T-helper 22 cell (primary cell): ENCODE measurements around the gene DNMT3A.

ENCODE experiments used
- DNase-seq: peaks from one replicate; pipeline ENCODE4 v3.0.0-alpha.2; 2020; ENCODE audit warnings: low read depth

Gene DNMT3A

DNA sequence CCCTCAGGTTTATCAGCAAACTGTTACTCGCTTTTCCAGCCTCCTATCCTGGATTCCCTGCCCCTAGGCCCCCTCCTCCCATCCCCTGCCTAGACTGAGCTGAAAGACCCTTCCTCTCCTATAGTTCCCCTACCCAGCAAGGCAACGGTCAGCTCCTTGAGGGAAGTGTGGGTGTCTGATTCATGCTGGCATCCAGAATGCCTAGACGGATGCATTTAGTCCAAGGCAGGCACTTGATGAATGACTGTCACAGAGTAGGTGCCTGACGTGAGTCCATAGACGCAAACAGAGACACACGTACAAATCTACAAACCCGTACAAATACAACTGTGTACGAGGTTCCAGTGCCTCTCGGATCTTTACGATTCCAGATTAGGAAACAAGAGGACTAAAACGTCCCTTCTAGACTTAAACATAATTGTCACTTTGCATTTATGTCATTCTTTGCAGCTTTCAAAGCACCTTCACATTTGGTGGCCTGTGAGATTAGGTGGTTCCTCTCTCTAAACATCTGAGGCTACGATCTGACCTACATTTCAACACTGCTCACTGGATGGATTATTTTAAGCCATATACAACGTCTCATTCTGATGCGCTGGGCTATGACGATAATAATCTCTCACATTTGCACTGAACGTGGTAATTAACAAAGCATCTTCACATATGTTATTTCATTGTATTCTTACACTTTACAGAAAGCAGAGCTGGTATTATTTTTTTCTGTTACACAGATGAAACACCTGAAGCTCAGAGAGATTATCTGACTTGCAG, 36.7 kb downstream of the DNMT3A start:
- no peak for DNase-seq

DNA sequence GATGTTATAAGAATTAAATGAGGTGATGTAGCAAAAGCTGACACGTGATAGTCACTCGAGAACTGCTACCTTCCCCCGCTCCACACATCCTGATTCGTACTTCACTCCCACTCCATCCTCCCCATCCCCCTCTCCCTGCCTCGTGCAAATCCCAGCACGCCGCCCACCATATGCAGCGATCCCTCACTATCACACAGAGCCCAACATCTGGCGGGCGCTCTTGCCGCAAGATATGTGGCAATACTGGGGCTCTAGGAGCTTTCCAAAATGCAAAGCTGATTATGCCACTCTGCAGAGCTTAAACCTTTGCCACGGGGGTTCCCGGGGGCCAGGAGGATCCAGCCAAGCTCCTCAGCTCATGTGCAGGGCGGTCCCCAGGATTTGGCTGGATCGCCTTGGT, 37.4 kb downstream of the DNMT3A start:
- no peak for DNase-seq

DNA sequence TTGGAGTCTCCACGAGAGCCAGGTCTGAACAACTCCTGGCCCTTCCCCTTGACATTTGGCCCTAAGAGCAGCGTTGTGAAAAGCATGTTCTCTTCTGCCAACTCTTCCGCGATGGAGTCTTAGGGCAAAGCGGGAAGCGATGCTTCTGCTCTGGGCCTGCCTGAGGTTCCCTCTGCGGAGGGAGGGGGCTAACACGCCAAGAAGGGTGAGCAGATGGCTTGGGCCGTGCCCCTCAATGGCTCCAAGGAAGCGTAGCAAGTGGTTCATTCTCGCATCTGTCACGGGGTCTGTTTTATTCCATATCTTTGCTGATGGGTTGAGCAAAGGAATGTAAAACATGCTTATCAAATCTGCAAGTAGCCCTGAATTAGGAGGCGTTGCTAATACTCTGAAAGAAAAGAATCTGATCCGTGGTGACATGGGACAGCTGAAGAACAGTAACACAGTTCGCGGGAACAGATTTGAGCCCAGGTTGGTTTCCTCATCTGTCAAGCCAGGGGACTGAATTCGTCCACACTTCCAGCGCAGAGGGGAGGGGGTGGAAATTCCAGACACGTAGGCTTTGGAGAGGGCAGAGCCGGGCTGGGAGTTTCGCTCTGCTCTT, 38.0 kb downstream of the DNMT3A start:
- DNase-seq, result no peak

DNA sequence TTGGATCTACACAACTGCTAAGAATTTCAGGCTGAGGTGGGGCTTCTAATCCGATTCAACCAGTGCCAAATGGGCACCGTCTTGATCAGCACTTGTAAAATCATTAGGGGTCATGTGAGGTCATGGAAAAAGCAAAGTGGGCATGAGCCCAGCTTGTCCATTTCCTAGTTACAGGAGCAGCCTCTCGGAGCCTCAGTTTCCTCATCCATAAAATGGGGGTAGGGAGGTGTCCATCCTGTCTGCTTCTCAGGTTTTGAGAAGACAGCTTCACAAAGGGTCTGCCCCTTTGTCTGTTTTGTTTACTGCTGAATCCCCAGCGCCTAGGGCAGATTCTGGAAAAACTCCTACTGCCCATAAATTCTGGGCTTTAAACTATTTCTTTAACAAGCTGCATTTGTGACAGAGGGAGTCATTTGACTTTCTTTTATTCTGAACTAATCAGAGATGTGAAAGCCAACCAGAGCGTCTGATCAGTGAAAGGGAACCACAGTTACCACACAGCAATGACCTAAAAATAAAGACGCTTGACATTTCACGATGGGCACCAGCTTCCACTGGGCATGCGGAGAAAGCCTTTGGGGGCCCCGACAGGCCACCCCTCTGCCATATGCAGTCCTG, 38.9 kb downstream of the DNMT3A start:
- DNase-seq, result no peak

DNA sequence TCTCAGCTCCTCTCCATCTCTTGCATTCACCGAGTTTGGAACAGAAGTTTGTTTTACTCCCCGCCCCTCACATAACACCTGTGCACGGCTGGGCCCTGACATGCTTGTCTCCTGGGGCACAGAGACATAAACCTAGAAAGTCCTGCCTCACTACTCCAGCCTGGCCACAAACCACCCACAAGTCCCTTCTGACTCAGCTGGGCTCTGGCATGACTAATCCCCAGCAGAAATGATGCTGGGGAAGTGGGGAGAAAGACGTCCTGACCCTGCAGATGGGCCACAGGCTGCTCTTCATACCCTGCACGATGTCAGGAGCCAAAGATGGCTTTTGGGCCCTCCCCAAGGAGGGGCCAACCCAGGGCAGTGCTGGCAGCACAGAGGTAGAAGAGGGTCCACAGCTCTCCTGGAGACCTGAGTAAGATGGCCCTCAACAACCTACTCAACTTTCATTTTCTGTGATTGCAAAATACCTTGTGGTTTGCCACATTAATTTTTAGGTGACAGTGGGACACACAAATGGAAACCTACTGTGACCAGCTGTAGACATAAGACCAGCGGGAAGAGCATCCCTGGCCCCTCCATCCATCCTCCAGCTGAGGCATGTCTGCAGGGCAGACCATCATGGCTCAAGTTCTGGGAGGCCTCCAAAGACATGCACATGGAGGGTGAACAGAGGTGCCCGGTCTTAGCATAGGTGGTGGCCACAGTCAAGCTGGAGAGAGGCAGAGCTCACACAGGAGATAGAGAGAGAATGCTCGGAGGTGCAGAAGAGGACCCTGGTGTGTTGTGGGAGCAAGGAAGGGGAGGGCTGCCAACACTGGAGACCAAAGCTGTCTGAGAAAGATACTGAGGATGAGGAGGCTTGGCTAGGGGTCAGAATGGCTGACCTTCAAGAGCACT, 40.0 kb downstream of the DNMT3A start:
- DNase-seq, result peak; percentile 51

DNA sequence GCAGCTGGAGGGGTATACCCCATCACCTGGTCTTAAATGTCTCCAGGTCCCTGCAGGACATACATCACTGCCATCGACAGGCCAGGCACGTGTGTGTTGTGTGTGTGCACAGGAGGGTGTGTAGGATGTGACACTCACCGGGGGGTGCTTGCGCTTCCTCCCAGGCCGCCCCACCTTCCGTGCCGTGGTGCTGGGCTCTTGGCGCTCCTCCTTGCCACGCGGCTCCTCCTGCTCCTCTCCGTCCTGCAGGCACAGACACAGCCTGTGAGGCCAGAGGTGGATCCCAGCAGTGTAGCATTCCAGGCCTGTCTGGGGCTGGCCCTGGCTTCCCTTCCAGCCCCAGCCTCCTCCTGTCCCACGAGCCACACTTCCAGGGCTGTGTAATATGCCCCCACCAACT, 41.7 kb downstream of the DNMT3A start:
- DNase-seq, result no peak

DNA sequence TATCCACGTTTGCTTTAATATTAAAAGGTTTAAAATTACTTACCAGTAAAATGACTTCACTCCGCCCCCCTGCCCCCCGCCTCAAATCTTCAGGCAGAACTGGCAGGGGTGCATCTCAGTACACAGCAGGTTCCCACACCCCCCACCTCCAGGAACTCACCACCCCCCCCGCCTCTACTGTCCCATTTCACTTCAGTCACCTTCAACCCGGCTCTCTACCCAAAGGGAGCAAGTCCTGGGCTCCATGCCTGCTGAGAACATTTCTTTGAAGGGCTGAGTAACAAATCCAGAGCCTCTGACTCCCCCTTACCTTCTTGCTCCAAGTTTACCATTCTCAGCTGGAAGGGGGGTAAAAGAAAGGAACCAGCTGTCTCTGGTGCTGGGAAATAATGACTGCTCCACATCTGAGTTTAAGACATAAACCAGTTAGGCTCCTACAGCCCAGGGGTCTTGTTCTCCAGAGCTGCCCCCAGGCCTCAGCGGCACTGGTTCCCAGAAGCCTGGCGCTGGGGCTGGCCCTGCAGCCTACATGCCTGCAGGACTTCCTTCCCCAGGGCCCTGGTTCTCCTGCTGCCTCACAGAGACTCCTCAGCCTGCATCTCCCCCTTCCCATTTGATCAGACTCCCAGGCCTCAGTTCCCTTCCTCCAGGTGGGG, 42.8 kb downstream of the DNMT3A start:
- DNase-seq, result no peak

DNA sequence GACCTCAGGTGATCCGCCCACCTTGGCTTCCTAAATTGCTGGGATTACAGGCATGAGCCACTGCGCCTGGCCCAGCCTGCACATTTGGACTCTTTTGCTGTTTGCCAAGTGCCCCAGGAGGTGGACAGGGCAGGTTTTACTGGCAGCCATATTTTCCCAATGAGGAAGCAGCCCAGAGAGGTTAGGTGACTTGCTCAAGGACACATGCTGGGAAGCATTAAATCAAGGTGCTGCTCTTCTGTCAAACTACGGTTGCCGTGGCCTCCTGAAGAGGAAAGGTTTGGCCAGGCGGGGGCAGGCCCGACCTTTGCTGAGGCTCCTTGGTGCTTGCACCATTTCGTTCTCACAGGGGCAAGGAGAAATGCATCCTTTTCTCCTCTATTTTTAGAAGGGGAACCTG, 44.0 kb downstream of the DNMT3A start:
- DNase-seq, result no peak

DNA sequence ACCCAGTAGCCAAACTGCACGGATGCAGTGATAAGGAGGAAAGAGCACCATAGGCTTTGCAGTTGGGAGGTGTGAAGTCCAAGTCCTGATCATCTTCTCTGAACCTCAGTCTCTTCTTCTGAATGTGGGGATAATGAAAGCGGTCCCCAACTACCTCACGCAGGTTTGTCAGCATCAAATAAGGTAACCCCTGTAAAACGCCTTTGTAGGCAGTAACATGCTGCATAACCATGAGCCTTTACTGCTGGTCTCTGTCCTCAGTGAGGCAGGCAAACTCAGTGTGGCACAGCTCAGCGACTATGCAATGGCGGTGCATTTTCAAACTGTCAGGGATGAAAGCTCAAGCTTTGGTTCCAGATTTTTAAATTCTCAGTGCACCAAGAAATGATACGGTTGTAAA, 46.1 kb downstream of the DNMT3A start:
- DNase-seq, result no peak

DNA sequence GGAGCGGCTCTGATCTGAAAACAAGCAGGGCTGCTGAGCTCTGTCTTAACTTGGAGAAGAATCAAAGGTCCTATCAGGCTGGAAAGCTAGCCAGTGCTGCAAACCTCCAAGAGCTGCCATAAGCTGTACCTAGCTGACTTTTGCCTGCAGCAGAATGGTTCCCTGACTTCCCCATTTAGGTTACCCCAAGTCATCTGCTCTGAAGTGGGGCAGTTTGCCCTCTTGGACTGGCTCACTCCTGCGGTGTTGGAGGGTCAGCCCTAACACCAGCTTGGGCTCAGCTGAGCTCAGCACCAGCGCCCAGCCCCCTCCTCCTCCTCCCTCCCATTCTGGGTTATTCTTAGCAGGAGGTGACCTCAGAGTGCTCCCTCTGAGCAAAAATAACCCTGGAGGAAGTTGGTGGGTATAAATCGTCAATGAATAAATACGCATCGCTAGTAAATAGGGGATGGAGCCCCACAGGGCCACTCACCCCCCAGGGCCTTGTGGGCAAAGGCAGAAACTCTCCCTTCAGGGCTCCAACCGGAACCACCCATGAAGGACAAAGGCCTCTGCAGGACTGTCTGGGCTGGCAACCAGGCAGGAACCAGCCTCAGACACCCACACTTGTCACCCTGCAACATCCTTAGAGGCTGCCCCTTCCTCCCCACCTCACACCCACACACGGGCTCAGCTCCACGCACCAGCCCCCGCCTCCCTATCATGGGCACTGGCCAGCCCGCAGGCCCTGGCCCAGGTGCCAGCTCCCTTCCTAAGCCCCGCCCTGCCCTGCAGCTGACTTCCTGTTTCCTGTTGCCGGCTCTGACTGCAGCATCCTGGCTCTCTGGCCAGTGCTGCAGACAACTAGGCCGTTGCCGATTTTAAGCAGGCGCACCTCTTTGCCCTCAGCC, 46.9 kb downstream of the DNMT3A start:
- DNase-seq, result peak; percentile 61

DNA sequence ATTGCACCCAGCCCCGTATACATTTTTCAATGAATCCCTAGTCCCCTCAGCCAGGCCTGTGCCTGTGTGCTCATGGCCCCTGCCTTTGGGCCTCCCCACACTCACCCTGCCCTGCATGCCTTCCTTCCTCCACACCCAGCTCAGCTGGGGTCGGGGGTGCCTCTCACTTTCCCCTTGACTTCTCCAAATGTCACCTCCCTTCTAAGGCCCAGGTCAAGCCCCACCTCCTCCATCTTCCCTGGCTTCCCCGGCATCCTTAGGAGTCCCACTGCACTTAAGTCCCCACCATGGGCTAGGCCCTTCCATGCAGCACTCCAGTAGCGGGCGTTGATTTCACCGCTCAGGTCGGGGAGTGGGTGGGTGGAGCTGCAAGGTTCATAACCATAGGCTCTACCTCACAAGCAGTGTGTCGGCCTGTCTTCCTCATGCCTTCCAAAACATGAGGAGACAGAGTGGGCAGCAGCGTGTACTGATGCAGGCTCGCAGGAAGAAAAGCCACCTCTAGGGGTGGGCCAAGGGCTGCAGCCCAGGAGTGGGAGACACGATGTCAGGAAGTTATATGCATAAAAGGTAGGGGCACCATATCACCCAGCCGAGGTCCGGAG, 47.7 kb downstream of the DNMT3A start:
- DNase-seq, result no peak

DNA sequence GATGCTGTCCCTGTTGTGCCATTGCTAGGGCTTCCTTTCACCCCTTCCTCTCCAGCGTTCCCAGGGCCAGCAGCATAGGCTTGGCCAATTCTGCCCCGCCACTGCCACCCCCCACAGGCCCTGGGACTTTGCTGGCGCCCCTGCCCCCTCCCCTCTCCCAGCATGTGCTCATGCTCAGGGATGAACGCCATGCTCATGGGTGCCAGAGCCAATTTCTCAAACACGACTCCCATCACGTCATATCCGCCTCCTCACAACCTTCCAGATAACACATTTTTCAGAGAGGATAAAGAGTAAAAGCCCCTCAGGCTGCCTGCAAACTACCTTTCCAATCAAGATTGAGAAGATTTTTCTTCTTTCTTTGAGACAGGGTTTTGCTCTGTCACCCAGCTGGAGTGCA, 48.6 kb downstream of the DNMT3A start:
- no peak for DNase-seq

DNA sequence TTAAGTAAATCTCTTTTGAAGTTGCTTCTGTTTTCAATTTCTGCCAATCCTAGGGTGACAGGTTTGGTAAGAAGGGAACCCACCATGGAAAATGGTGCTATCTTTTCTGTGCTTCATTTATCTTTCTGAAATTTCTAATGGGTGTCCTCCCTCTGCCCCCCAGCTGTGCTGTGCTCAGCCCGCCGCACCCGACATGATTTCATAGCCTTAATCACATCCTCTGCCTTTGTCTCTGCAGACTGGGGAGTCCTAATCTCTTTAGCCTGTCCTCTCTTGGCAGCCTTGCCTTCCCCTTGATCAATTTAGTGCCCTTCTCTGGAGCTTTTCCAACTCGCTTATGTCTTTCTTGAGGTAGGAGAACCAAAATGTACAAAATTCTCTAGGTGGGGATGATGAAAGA, 49.3 kb downstream of the DNMT3A start:
- DNase-seq, result no peak

DNA sequence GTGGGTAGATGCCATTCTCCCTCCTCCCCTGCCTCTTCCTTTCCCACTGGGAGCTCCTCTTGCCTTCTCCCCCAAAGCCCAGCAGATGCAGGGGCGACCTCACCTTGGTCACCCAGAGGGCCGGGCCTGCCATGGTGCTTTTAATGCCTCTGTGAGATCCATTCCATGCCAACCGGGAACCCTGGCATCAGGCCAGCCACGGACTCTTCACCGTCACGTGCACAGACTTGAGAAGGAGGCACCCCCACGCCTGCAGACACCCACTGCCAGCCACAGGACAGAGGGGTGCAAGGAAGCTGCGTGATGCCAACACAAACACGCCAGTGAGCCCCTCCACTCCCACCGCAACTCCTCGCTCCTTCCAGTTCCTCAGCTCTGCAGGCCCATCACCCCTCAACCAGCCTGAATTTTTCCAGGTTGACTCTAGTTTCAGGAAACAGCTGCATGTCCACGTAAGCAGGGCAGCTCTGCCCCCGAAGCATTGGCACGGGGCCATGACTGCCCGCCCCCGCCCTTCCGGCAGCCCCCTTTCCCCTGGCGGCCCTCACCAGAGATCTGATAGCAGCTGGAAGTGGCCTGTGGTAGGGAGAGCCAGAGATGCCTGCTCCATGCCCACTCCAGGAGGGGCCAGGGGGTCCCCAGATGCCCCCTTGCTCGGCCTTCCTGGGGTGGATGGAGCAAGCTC, 50.8 kb downstream of the DNMT3A start:
- DNase-seq, result no peak

DNA sequence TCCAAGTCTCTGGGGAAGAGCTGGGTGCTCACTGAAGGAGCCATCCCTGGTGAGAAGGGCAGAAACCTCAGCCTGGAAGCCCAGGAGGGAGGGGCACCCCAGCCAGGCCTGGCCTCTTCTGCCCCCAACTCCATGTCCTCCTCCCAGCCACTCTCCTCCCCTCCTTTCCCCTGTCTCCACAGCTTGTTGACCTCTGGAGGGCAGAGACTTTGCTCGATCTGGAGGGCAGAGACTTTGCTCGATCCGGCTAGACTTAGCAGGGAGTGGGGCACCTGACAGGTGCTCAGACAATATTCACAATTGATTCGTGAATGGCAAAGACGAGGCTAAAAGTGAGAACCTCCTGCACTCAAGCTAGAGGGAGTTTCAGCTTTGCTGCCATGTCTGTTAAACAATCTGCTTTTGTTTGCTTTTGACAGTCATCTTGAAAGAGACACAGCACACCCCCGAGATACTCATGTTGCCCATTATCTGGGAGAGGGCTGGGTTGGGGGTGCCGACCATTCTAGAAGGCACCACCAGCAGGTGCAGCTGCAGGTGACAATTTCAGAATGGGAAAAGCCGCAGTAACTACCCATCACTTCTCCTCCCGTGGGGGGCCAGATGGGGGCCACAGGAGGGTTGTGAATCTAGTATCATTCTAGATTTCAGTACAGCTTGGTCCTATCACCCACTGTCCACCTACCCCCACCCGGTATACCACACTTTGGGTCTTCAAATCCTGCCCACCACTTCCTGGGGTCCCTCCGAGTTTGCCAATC, 54.8 kb downstream of the DNMT3A start:
- DNase-seq, result no peak

DNA sequence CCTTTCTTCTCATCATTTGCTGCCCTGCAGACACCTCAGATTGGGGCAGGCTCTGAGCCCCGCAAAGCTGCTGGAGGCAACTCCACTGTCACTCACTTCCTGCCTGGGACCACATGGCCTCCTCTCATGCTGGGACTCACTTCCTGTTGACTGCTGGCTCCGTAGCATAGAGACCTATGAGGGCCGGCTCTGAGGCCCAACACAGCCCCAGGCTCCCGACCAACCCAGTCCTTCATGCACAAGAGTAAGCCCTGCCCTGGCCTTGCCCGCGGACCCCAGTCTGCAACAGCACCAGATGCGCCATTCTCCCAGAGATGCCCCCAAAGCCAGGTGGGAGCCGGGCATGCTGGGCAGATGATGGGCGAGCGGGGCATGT, 55.7 kb downstream of the DNMT3A start:
- DNase-seq, result peak; percentile 46

DNA sequence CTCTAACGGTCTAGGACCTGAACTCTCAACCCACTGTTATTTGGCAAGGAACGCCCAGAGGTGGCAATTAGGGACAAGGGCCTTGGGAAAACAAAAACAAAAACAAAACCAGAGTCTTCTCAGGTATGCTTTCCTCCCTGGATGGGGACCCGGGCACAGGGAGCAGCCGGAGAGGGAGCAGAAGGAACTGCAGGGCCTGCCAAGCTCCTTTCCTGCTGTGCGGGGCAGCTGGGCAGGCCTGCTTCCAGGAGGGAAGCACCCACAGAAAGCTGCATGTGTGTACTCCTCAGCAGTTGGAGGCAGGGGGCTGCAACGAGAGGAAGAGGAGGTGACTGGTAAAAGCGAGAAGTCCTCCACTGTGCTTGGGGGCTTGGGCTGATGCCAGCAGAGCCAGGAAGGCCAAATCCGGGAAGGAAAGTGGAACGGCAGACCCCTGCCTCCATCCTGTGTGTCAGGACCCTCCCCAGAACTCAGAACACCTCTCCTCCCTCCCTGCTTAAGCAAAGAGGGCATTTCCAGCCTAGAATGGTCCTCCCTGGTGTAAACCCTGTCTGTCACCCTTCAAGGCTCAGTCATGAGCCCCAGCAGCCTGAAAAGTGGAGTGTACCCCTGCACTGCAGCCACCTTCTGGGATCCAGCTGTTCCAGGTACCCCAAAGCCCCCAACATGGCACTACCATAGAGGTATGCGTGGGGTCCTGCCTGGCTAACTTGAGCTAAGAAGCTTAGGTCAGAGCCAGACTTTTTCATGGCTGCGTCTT, 56.3 kb downstream of the DNMT3A start:
- DNase-seq, result no peak

DNA sequence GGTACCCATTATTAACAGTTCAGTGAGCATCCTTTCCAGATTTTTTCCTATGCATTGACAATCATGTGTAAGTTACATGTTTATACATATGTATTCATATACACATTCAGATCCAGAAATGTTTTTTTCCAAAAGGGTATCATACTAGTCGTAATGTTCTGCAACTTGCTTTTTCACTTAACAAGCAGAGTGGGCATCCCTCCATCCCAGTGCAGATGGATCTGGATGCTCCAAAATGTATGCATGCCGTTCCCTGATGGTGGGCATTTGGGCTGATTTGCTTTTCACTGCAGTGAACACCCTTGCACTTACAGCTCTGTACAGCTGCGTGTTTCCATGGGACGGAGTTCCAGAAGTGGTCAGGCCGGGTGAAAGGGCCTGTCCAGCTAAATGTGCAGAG, 57.0 kb downstream of the DNMT3A start:
- DNase-seq, result no peak
